GM12878 (cell line): ENCODE data around the gene PCSK6. TPM values are rescaled to one million over a fixed set of nuclear protein-coding genes. Genes with fewer than 3 reads are reported as not detected.

Experiments used
- ATAC-seq: fragments of 200-7000 bp; cut with Tn5 transposase; 3 replicates; pipeline ENCODE4 v1.9.1; 2020; ENCODE audit warnings: mild to moderate bottlenecking, moderate library complexity
- BruUV-seq: library from RNA; stranded (reverse); fragments of 400-500 nt; replicated peaks from 2 replicates; lab custom pipeline; 2021; lab: Mats Ljungman, UMichigan
- CTCF ChIA-PET: fragments of 300-600 bp; sonication (Branson Sonifier 250); formaldehyde crosslinking; extraction: SDS; loops from one replicate; lab custom pipeline; 2021; ENCODE audit warnings: inconsistent platforms; lab: Yijun Ruan, JAX
- POLR2A ChIA-PET: fragments of 350-600 bp; formaldehyde crosslinking; extraction: SDS; loops from one replicate; lab custom pipeline; 2021; ENCODE audit warnings: inconsistent platforms; lab: Charles Lee
- RAD21 ChIA-PET: fragments of 300-600 bp; sonication (Branson Sonifier 250); formaldehyde crosslinking; loops from one replicate; lab custom pipeline; 2023; ENCODE audit warnings: antibody characterized with exemption; ENCODE audit not compliant: unreplicated experiment; lab: Charles Lee
- SMC1A ChIA-PET: fragments of 300-600 bp; sonication (Branson Sonifier 250); formaldehyde crosslinking; loops from one replicate; lab custom pipeline; 2023; ENCODE audit not compliant: unreplicated experiment, uncharacterized antibody; lab: Charles Lee
- DNase-seq: peaks from one replicate; pipeline ENCODE4 v3.0.0-alpha.2; 2011; ENCODE audit warnings: low read depth, low spot score
- FAIRE-seq: peaks from 3 replicates; lab custom pipeline; 2011; peaks lifted over from hg19 to GRCh38; lab: Jason Lieb, UNC
- H2AFZ ChIP-seq: 2 replicates; pipeline ENCODE4 v1.6.0; 2011; ENCODE audit warnings: low read depth, low read length, control low read depth; ENCODE audit not compliant: control insufficient read depth
- H3K27ac ChIP-seq: 2 replicates; pipeline ENCODE4 v1.5.1; 2011; ENCODE audit warnings: control low read depth; ENCODE audit not compliant: control insufficient read depth, insufficient read depth
- H3K27me3 ChIP-seq, 2 experiments: replicated peaks in 1 of 2; 2 replicates each; pipeline versions ENCODE4 v1.6.0 to v1.6.1; 2011; ENCODE audit warnings: low read length in 1 of 2; ENCODE audit not compliant: control insufficient read depth in 2 of 2, insufficient read depth in 2 of 2
- H3K36me3 ChIP-seq, 2 experiments: 2 replicates each; pipeline ENCODE4 v1.5.1; 2011; ENCODE audit warnings: low read length in 1 of 2; ENCODE audit not compliant: control insufficient read depth in 2 of 2, insufficient read depth in 2 of 2
- H3K4me1 ChIP-seq: 2 replicates; pipeline ENCODE4 v1.6.1; 2011; ENCODE audit warnings: mild to moderate bottlenecking, low read length, moderate library complexity, mixed read lengths; ENCODE audit not compliant: control insufficient read depth, insufficient read depth
- H3K4me2 ChIP-seq: 2 replicates; pipeline ENCODE4 v1.6.0; 2011; ENCODE audit warnings: control low read depth; ENCODE audit not compliant: control insufficient read depth, insufficient read depth
- H3K4me3 ChIP-seq: fragments of 200-600 bp; sonication (generic); 2 replicates; pipeline ENCODE4 v1.5.1; 2016
- H3K79me2 ChIP-seq: 2 replicates; pipeline ENCODE4 v1.6.0; 2011; ENCODE audit warnings: low read length; ENCODE audit not compliant: control insufficient read depth, insufficient read depth
- H3K9ac ChIP-seq: 2 replicates; pipeline ENCODE4 v1.8.0; 2011; ENCODE audit warnings: low read length, control low read depth, mixed read lengths; ENCODE audit not compliant: control insufficient read depth, insufficient read depth
- H3K9me3 ChIP-seq: replicated peaks from 3 replicates; pipeline ENCODE4 v1.5.1; 2011; ENCODE audit warnings: mild to moderate bottlenecking, low read length; ENCODE audit not compliant: control insufficient read depth, insufficient read depth
- H4K20me1 ChIP-seq: 2 replicates; pipeline ENCODE4 v1.6.0; 2011; ENCODE audit not compliant: control insufficient read depth, insufficient read depth
- BMI1 ChIP-seq: fragments of 450-650 bp; IDR thresholded peaks from 2 replicates; pipeline ENCODE4 v1.6.1; 2016; ENCODE audit warnings: mild to moderate bottlenecking, moderate library complexity, borderline replicate concordance
- CREM ChIP-seq: IDR thresholded peaks from 2 replicates; pipeline ENCODE4 v1.6.1; 2014; ENCODE audit warnings: antibody characterized with exemption, low read depth
- HDAC2 ChIP-seq: fragments of 200-600 bp; sonication (generic); IDR thresholded peaks from 2 replicates; pipeline ENCODE4 v1.6.1; 2017
- MYC ChIP-seq: IDR thresholded peaks from 2 replicates; pipeline ENCODE4 v1.6.1; 2011; ENCODE audit warnings: mild to moderate bottlenecking, low read length, moderate library complexity, inconsistent platforms; ENCODE audit not compliant: insufficient read depth, insufficient replicate concordance, insufficient read length, severe bottlenecking
- NFIC ChIP-seq: IDR thresholded peaks from 2 replicates; pipeline ENCODE4 v1.6.1; 2012; ENCODE audit warnings: low read depth, mild to moderate bottlenecking, inconsistent platforms, low read length, moderate library complexity
- NR2C1 ChIP-seq: fragments of 450-650 bp; IDR thresholded peaks from 2 replicates; pipeline ENCODE4 v1.6.1; 2017; ENCODE audit warnings: antibody characterized with exemption, mild to moderate bottlenecking, moderate library complexity
- STAT1 ChIP-seq: fragments of 450-650 bp; conservative IDR thresholded peaks from 2 replicates; pipeline ENCODE4 v1.6.1; 2014; ENCODE audit warnings: antibody characterized with exemption, mild to moderate bottlenecking
- YY1 ChIP-seq: IDR thresholded peaks from 2 replicates; pipeline ENCODE4 v1.6.1; 2011; ENCODE audit warnings: low read depth, mild to moderate bottlenecking, low read length
- WGBS: methylation state at CpG from one replicate; pipeline ENCODE4 v1.1.6; 2016; ENCODE audit warnings: low lambda C conversion rate; ENCODE audit not compliant: insufficient replicate concordance, insufficient coverage; ENCODE audit errors: missing lambda C conversion rate; 5-methylcytosine and 5-hydroxymethylcytosine counted together
- in situ Hi-C: fragments of 300-500 bp; cut with MboI; formaldehyde crosslinking; loops from 9 replicates; pipeline ENCODE4 v1.14.3; 2018; ENCODE audit warnings: mixed read lengths
- intact Hi-C: fragments of 100-400 bp; cut with micrococcal nuclease; formaldehyde crosslinking; loops from one replicate; pipeline ENCODE4 v1.14.2; 2022; ENCODE audit not compliant: unreplicated experiment
- polyA plus RNA-seq, 11 experiments: library from polyadenylated mRNA; depleted of rRNA in 4 of 11; unstranded in 6 of 11; stranded (reverse) in 5 of 11; fragments of >200 nt; fragmentation: Nextera tagmentation in 4 of 11; fragmentation: Illumina TruSeq in 1 of 11; extraction: Ambion mirVana in 4 of 11; extraction: Trizol in 1 of 11; gene quantifications; 1 replicate in 1 of 11; 2 replicates in 10 of 11; pipeline versions ENCODE4 v1.2.1 to v1.2.3, GENCODE V29; 2011 to 2016; ENCODE audit warnings: inconsistent platforms in 2 of 11, missing spikeins in 2 of 11, low read depth in 1 of 11
- total RNA-seq, 4 experiments: library from RNA; depleted of rRNA in 3 of 4; stranded (reverse); fragments of >200 nt in 3 of 4; fragmentation: Illumina TruSeq in 1 of 4; extraction: Trizol in 1 of 4; gene quantifications; 2 replicates each; pipeline versions ENCODE4 v1.2.1 to v1.2.3, GENCODE V29; 2013 to 2021
- TF ChIP-seq, protein P1 (sequence below): IDR thresholded peaks from 2 replicates; pipeline ENCODE4 v1.6.1; 2011; ENCODE audit warnings: borderline replicate concordance, low read depth, mild to moderate bottlenecking, moderate library complexity, low read length; ENCODE audit not compliant: insufficient read depth, poor library complexity, severe bottlenecking
- TF ChIP-seq, protein P2 (sequence below): fragments of 450-650 bp; IDR thresholded peaks from 2 replicates; pipeline ENCODE4 v1.6.1; 2016; ENCODE audit warnings: mild to moderate bottlenecking
- TF ChIP-seq, protein P3 (sequence below): fragments of 450-650 bp; IDR thresholded peaks from 2 replicates; pipeline ENCODE4 v1.6.1; 2017; ENCODE audit warnings: mild to moderate bottlenecking, moderate library complexity
- TF ChIP-seq, protein P4 (sequence below): fragments of 450-650 bp; conservative IDR thresholded peaks from 2 replicates; pipeline ENCODE4 v1.6.1; 2017; ENCODE audit warnings: mild to moderate bottlenecking, moderate library complexity

Gene PCSK6
- total and polyA plus RNA-seq, 10 of the 15 experiments (the other 5 are each of a cell fraction or from before 2014, with no cell fraction given) = 0.19 to 0.67 (median 0.25) TPM; not detected in 4

DNA sequence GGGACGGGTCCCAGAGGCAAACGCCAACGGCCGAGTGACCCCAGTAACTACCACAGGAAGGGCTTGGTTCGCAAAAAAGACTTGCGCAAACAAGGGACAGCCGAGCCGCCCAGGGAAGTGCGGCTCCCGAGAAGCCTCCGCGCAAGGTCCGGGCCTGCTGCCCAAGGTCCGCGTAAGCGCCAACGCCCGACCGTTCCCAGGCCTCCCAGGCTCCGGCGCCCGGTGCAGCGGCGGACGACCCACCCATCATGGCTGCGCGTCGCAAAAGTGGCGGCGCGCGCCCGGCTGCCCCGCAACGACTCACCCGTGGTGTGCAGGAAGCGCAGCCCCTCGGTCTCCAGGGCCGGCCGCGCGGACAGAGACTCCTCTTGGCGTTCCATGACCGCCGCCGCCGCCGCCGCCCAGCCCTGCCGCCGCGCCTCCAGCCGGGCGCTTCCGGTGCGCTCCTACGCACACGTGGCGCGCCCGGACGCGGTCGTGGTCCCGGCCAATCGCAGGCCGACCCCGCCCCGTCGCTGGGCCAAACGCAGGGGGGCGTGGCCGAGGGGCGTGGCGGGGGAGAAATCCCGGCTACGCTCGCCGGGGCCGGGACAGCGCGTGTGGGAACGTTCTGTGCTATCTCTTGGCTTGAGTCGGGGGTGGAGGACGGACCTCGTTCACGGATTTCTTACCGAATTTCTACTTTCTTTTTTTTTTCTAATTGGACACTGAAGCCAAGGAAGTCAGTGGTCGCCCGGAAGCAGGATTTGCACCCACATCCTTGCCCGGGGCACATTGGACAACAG is 212.3 kb downstream of the PCSK6 start, which contains the start of gene SELENOS:
SELENOS (minus strand) TSS at position 448 of the 785 bp plus-strand sequence; CDS start at position 380, 68 bp downstream.
- TSS peak; percentile 33 for BruUV-seq
- no peak for DNase-seq
- Histone ChIP-seq H3K27me3 (no peaks in the 10 kb centered on the region), H3K36me3 (peaks cover 18 to 23% of the 10 kb centered on the region in 2 experiments), H3K27ac (peak within 1 kb of the TSS; percentile 71), H4K20me1 (no peaks in the 10 kb centered on the region), H3K79me2 (peaks cover 22% of the 10 kb centered on the region), H3K4me1 (peaks cover 10% of the 10 kb centered on the region), H3K4me2 (peak within 1 kb of the TSS; percentile 86), H2AFZ (peak within 1 kb of the TSS; percentile 47), H3K9ac (peak within 1 kb of the TSS; percentile 78), H3K9me3 (no peaks in the 10 kb centered on the region), H3K4me3 (peak within 1 kb of the TSS; percentile 98)
- in situ Hi-C loops = no loop called here
- SMC1A ChIA-PET = interaction anchor here (1.0 to 4.8 kb wide), 7 partner anchors 9 to 19 kb away, joined by 4 to 41 read pairs (median 7); partner anchors contain the start of gene SNRPA1
- CTCF ChIA-PET = interaction anchor here (1.0 to 5.0 kb wide), 11 partner anchors 12 to 269 kb away, joined by 3 to 52 read pairs (median 5); partner anchors contain the start of gene SNRPA1
- RAD21 ChIA-PET = interaction anchor here (1.1 to 4.2 kb wide), 4 partner anchors 10 to 25 kb away, joined by 3 to 28 read pairs (median 18); partner anchors contain the start of genes CHSY1 and SNRPA1
- WGBS = 2% methylated on average over 77 of the region's 91 CpGs
- intact Hi-C loops = loop anchor here (1.0 to 5.0 kb wide), 2 partner anchors 17 to 375 kb away; partner anchors contain the start of gene TM2D3
- POLR2A ChIA-PET = interaction anchor here (0.9 to 2.7 kb wide), 2 partner anchors 18 to 19 kb away, joined by 8 to 21 read pairs; partner anchors contain the start of gene SNRPA1
- ATAC-seq = peak; percentile 94
- FAIRE-seq = no peak
- TF ChIP-seq MYC = peak; percentile 30
- TF ChIP-seq, protein P1, sequence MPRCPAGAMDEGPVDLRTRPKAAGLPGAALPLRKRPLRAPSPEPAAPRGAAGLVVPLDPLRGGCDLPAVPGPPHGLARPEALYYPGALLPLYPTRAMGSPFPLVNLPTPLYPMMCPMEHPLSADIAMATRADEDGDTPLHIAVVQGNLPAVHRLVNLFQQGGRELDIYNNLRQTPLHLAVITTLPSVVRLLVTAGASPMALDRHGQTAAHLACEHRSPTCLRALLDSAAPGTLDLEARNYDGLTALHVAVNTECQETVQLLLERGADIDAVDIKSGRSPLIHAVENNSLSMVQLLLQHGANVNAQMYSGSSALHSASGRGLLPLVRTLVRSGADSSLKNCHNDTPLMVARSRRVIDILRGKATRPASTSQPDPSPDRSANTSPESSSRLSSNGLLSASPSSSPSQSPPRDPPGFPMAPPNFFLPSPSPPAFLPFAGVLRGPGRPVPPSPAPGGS = peak; percentile 48
- peak; percentile 48; the same call in 1 of the 2 replicates for TF ChIP-seq CREM
- 0 out of 2 replicates have a peak, but pooled peaks have one; percentile 73 for TF ChIP-seq STAT1
- peak; percentile 47; the same call in 1 of the 2 replicates for TF ChIP-seq NR2C1
- TF ChIP-seq, protein P2, sequence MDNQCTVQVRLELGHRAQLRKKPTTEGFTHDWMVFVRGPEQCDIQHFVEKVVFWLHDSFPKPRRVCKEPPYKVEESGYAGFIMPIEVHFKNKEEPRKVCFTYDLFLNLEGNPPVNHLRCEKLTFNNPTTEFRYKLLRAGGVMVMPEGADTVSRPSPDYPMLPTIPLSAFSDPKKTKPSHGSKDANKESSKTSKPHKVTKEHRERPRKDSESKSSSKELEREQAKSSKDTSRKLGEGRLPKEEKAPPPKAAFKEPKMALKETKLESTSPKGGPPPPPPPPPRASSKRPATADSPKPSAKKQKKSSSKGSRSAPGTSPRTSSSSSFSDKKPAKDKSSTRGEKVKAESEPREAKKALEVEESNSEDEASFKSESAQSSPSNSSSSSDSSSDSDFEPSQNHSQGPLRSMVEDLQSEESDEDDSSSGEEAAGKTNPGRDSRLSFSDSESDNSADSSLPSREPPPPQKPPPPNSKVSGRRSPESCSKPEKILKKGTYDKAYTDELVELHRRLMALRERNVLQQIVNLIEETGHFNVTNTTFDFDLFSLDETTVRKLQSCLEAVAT = no peak
- TF ChIP-seq HDAC2 = no peak
- no peak for TF ChIP-seq BMI1
- TF ChIP-seq, protein P3, sequence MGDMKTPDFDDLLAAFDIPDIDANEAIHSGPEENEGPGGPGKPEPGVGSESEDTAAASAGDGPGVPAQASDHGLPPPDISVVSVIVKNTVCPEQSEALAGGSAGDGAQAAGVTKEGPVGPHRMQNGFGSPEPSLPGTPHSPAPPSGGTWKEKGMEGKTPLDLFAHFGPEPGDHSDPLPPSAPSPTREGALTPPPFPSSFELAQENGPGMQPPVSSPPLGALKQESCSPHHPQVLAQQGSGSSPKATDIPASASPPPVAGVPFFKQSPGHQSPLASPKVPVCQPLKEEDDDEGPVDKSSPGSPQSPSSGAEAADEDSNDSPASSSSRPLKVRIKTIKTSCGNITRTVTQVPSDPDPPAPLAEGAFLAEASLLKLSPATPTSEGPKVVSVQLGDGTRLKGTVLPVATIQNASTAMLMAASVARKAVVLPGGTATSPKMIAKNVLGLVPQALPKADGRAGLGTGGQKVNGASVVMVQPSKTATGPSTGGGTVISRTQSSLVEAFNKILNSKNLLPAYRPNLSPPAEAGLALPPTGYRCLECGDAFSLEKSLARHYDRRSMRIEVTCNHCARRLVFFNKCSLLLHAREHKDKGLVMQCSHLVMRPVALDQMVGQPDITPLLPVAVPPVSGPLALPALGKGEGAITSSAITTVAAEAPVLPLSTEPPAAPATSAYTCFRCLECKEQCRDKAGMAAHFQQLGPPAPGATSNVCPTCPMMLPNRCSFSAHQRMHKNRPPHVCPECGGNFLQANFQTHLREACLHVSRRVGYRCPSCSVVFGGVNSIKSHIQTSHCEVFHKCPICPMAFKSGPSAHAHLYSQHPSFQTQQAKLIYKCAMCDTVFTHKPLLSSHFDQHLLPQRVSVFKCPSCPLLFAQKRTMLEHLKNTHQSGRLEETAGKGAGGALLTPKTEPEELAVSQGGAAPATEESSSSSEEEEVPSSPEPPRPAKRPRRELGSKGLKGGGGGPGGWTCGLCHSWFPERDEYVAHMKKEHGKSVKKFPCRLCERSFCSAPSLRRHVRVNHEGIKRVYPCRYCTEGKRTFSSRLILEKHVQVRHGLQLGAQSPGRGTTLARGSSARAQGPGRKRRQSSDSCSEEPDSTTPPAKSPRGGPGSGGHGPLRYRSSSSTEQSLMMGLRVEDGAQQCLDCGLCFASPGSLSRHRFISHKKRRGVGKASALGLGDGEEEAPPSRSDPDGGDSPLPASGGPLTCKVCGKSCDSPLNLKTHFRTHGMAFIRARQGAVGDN = peak; percentile 72; the same call in 1 of the 2 replicates
- TF ChIP-seq, protein P4, sequence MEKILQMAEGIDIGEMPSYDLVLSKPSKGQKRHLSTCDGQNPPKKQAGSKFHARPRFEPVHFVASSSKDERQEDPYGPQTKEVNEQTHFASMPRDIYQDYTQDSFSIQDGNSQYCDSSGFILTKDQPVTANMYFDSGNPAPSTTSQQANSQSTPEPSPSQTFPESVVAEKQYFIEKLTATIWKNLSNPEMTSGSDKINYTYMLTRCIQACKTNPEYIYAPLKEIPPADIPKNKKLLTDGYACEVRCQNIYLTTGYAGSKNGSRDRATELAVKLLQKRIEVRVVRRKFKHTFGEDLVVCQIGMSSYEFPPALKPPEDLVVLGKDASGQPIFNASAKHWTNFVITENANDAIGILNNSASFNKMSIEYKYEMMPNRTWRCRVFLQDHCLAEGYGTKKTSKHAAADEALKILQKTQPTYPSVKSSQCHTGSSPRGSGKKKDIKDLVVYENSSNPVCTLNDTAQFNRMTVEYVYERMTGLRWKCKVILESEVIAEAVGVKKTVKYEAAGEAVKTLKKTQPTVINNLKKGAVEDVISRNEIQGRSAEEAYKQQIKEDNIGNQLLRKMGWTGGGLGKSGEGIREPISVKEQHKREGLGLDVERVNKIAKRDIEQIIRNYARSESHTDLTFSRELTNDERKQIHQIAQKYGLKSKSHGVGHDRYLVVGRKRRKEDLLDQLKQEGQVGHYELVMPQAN = peak; percentile 95
- no peak for TF ChIP-seq NFIC
- TF ChIP-seq YY1 = peak; percentile 81; the same call in 1 of the 2 replicates
